ENCODE measurements around the gene RAVER2.
"Not testable (repeated sequence)": the region's sequence is repeated elsewhere in the genome, so short reads cannot be mapped to it uniquely, and the experiment has no call there.

The RAVER2 gene

GRCh38 chr1:64758233-64758632, 13.4 kb downstream of the RAVER2 start:
- peaks cover 0 to 4% of the 10 kb centered on the region in 2 donors for H3K27me3 Mint-ChIP-seq
- DNase-seq: no peak
- H3K4me1 Mint-ChIP-seq: peaks cover 0 to 5% of the 10 kb centered on the region in 2 donors
- H3K4me3 Mint-ChIP-seq: no peak overlapping the region
- H3K36me3 Mint-ChIP-seq: no peaks in the 10 kb centered on the region
- no peak for ATAC-seq (replicated peaks)
- H3K27ac Mint-ChIP-seq: no peak overlapping the region
- peaks cover 6 to 10% of the 10 kb centered on the region in 2 donors for H3K9me3 Mint-ChIP-seq

GRCh38 chr1:64759968-64760367, 15.1 kb downstream of the RAVER2 start:
- Mint-ChIP-seq H3K9me3 (peaks cover 6 to 10% of the 10 kb centered on the region in 2 donors), H3K4me1 (peaks cover 0 to 5% of the 10 kb centered on the region in 2 donors), H3K27me3 (peaks cover 0 to 4% of the 10 kb centered on the region in 2 donors), H3K4me3 (no peak overlapping the region), H3K27ac (no peak overlapping the region), H3K36me3 (no peaks in the 10 kb centered on the region)
- ATAC-seq (replicated peaks) (no peak), DNase-seq (no peak)

- no peak for DNase-seq
Measured at GRCh38 chr1:64765012-64765411, 20.1 kb downstream of the RAVER2 start.

GRCh38 chr1:64765826-64766225, 21.0 kb downstream of the RAVER2 start:
- H3K27me3 Mint-ChIP-seq: no peaks in the 10 kb centered on the region
- H3K36me3 Mint-ChIP-seq: no peaks in the 10 kb centered on the region
- DNase-seq (no peak), ATAC-seq (replicated peaks) (no peak)
- peaks cover 4 to 19% of the 10 kb centered on the region in 2 donors for H3K4me1 Mint-ChIP-seq
- H3K4me3 Mint-ChIP-seq: no peak overlapping the region
- H3K9me3 Mint-ChIP-seq: peaks cover 4 to 7% of the 10 kb centered on the region in 2 donors
- no peak overlapping the region for H3K27ac Mint-ChIP-seq

More at GRCh38 chr1:64765012-64765411, 20.1 kb downstream of the RAVER2 start:
- H3K27ac Mint-ChIP-seq: no peak overlapping the region
- no peak for ATAC-seq (replicated peaks)
- H3K27me3 Mint-ChIP-seq: no peaks in the 10 kb centered on the region
- no peaks in the 10 kb centered on the region for H3K36me3 Mint-ChIP-seq
- no peaks in the 10 kb centered on the region for H3K9me3 Mint-ChIP-seq
- H3K4me3 Mint-ChIP-seq: no peak overlapping the region
- peaks cover 4 to 17% of the 10 kb centered on the region in 2 donors for H3K4me1 Mint-ChIP-seq

- H3K36me3 Mint-ChIP-seq: no peaks in the 10 kb centered on the region
- DNase-seq (no peak), ATAC-seq (replicated peaks) (no peak)
- H3K4me3 Mint-ChIP-seq: no peak overlapping the region
- H3K27ac Mint-ChIP-seq: no peak overlapping the region
- no peaks in the 10 kb centered on the region for H3K27me3 Mint-ChIP-seq
- H3K4me1 Mint-ChIP-seq: peaks cover 4 to 19% of the 10 kb centered on the region in 2 donors
- peaks cover 4 to 7% of the 10 kb centered on the region in 2 donors for H3K9me3 Mint-ChIP-seq
Measured at GRCh38 chr1:64766429-64766828, 21.6 kb downstream of the RAVER2 start.

- peaks cover 4 to 19% of the 10 kb centered on the region in 2 donors for H3K4me1 Mint-ChIP-seq
- H3K27ac Mint-ChIP-seq: no peak overlapping the region
- peaks cover 4 to 7% of the 10 kb centered on the region in 2 donors for H3K9me3 Mint-ChIP-seq
- no peak for DNase-seq
- H3K4me3 Mint-ChIP-seq: no peak overlapping the region
- ATAC-seq (replicated peaks): peak in 1 of 2 donors; percentile 39
- no peaks in the 10 kb centered on the region for H3K36me3 Mint-ChIP-seq
- no peaks in the 10 kb centered on the region for H3K27me3 Mint-ChIP-seq
Measured at GRCh38 chr1:64769482-64769881, 24.6 kb downstream of the RAVER2 start.

- ATAC-seq (replicated peaks): no peak
- Mint-ChIP-seq H3K4me1 (peaks cover 7 to 22% of the 10 kb centered on the region in 2 donors), H3K36me3 (no peaks in the 10 kb centered on the region), H3K9me3 (peaks cover 4 to 7% of the 10 kb centered on the region in 2 donors), H3K27ac (no peak overlapping the region), H3K4me3 (no peak overlapping the region), H3K27me3 (no peaks in the 10 kb centered on the region)
- no peak for DNase-seq
Measured at GRCh38 chr1:64769971-64770370, 25.1 kb downstream of the RAVER2 start.

GRCh38 chr1:64773306-64773705, 28.4 kb downstream of the RAVER2 start:
- ATAC-seq (replicated peaks); DNase-seq; H3K36me3 Mint-ChIP-seq; H3K4me3 Mint-ChIP-seq; H3K27ac Mint-ChIP-seq; H3K27me3 Mint-ChIP-seq; H3K9me3 Mint-ChIP-seq: not testable (repeated sequence)
- H3K4me1 Mint-ChIP-seq: peaks cover 11 to 29% of the 10 kb centered on the region in 2 donors

- Mint-ChIP-seq H3K27me3 (no peaks in the 10 kb centered on the region), H3K9me3 (peaks cover 4 to 7% of the 10 kb centered on the region in 2 donors), H3K27ac (no peak overlapping the region), H3K4me3 (no peak overlapping the region), H3K36me3 (no peaks in the 10 kb centered on the region), H3K4me1 (peaks cover 7 to 12% of the 10 kb centered on the region in 2 donors)
- ATAC-seq (replicated peaks): peak; percentile 42 to 66
- DNase-seq: no peak
Measured at GRCh38 chr1:64775113-64775512, 30.2 kb downstream of the RAVER2 start.

GRCh38 chr1:64782044-64782443, 37.2 kb downstream of the RAVER2 start:
- DNase-seq; H3K36me3 Mint-ChIP-seq; ATAC-seq (replicated peaks); H3K27ac Mint-ChIP-seq; H3K4me1 Mint-ChIP-seq; H3K9me3 Mint-ChIP-seq; H3K4me3 Mint-ChIP-seq; H3K27me3 Mint-ChIP-seq: not testable (repeated sequence)

- H3K4me3 Mint-ChIP-seq; DNase-seq; H3K36me3 Mint-ChIP-seq; H3K9me3 Mint-ChIP-seq; H3K27me3 Mint-ChIP-seq; H3K4me1 Mint-ChIP-seq; ATAC-seq (replicated peaks); H3K27ac Mint-ChIP-seq: not testable (repeated sequence)
Measured at GRCh38 chr1:64782848-64783247, 38.0 kb downstream of the RAVER2 start.

GRCh38 chr1:64790832-64791487, 46.1 kb downstream of the RAVER2 start:
- Mint-ChIP-seq H3K36me3 (peaks cover 3 to 4% of the 10 kb centered on the region in 2 donors), H3K27me3 (no peaks in the 10 kb centered on the region), H3K27ac (no peak overlapping the region), H3K4me3 (no peak overlapping the region), H3K4me1 (peaks cover 0 to 4% of the 10 kb centered on the region in 2 donors), H3K9me3 (peaks cover 9 to 10% of the 10 kb centered on the region in 2 donors)
- DNase-seq: no peak
- ATAC-seq (replicated peaks): no peak

GRCh38 chr1:64798872-64799271, 54.0 kb downstream of the RAVER2 start:
- DNase-seq (no peak), ATAC-seq (replicated peaks) (no peak)
- H3K9me3 Mint-ChIP-seq: no peaks in the 10 kb centered on the region
- no peak overlapping the region for H3K27ac Mint-ChIP-seq
- H3K36me3 Mint-ChIP-seq: no peaks in the 10 kb centered on the region
- no peaks in the 10 kb centered on the region for H3K4me1 Mint-ChIP-seq
- H3K4me3 Mint-ChIP-seq: no peak overlapping the region
- H3K27me3 Mint-ChIP-seq: no peaks in the 10 kb centered on the region

GRCh38 chr1:64801851-64802523, 57.1 kb downstream of the RAVER2 start:
- DNase-seq (no peak), ATAC-seq (replicated peaks) (no peak)
- H3K9me3 Mint-ChIP-seq: no peaks in the 10 kb centered on the region
- no peak overlapping the region for H3K4me3 Mint-ChIP-seq
- no peaks in the 10 kb centered on the region for H3K36me3 Mint-ChIP-seq
- H3K27me3 Mint-ChIP-seq: no peaks in the 10 kb centered on the region
- H3K4me1 Mint-ChIP-seq: no peaks in the 10 kb centered on the region
- H3K27ac Mint-ChIP-seq: no peak overlapping the region

- no peak overlapping the region for H3K4me3 Mint-ChIP-seq
- no peaks in the 10 kb centered on the region for H3K27me3 Mint-ChIP-seq
- no peaks in the 10 kb centered on the region for H3K4me1 Mint-ChIP-seq
- no peaks in the 10 kb centered on the region for H3K9me3 Mint-ChIP-seq
- H3K27ac Mint-ChIP-seq: no peak overlapping the region
- DNase-seq: no peak
- no peaks in the 10 kb centered on the region for H3K36me3 Mint-ChIP-seq
- ATAC-seq (replicated peaks): no peak
Measured at GRCh38 chr1:64809309-64809708, 64.4 kb downstream of the RAVER2 start.
